ENCODE results near the gene ANO6.
A peak's percentile ranks its signal among the peaks of the same experiment; 100 is the strongest.
"Not testable (repeated sequence)": the region's sequence is repeated elsewhere in the genome, so short reads cannot be mapped to it uniquely, and the experiment has no call there.

Gene ANO6

GRCh38 chr12:45234139-45234865 is 18.4 kb downstream of the ANO6 start:
- no peak for TF ChIP-seq CTCF (IDR thresholded peaks at IDR 0.05; ENCODE audit: insufficient read depth, low read length, poor library complexity, severe bottlenecking)
- Histone ChIP-seq H3K4me3 (replicated peaks; ENCODE audit: low read depth, low read length) (peak overlapping the region; percentile 5; the same call in 1 of the 2 replicates), H3K27me3 (replicated peaks; ENCODE audit: control insufficient read depth, insufficient read depth, low read length) (no peaks in the 10 kb centered on the region), H3K36me3 (ENCODE audit: control insufficient read depth, insufficient read depth, low read length) (no peaks in the 10 kb centered on the region)
- DNase-seq (ENCODE audit: extremely low read depth, insufficient read length), result no peak

DNA sequence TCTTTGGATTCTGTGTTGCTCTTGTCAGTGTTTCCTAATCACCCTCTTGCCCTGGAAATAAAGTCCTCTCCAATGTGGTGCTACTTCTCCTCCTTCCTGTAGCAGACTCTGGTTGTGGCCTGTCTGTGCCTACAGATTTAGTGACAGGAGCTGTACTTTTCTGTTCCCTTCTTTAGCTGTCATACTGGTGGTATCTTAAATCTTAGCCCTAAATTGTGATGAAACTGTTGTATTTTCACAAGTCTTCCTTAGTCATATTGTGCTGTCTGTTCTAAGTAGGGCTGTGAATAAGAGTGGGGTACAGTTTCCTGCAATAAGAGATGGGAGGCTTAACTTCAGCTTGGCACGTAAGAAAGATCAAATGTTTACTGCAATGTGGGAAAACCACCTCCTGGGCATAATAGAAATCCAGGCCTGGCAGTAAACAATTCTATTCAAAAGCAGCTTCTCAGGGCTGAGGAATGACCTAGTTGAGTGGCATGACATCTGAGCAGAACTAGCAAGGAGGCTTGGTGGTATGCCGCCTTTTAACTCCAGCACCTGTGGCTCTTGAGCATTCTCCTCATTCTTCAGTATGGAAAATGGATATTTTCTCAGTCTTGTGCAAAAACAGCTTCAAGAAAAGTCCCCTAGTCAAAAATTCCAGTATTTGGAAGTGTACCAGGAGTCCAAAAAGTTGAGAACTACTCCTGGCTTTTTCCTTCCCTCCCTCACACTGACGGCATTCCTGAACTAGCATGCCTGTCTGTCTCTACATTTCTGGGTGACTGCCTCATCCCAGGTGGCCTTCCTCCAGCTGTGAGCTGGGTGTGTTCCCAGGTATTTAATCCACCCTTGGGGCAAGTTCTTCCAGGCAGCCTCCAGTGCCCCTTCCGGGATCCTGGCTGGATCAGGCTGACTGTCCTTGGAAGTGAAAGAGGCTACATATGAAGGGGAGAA is 19.5 kb downstream of the ANO6 start:
- H3K4me3 ChIP-seq (replicated peaks; ENCODE audit: low read depth, low read length), result no peak overlapping the region
- DNase-seq (ENCODE audit: extremely low read depth, insufficient read length), result no peak
- no peaks in the 10 kb centered on the region for H3K27me3 ChIP-seq (replicated peaks; ENCODE audit: control insufficient read depth, insufficient read depth, low read length)
- TF ChIP-seq CTCF (IDR thresholded peaks at IDR 0.05; ENCODE audit: insufficient read depth, low read length, poor library complexity, severe bottlenecking), result no peak
- no peaks in the 10 kb centered on the region for H3K36me3 ChIP-seq (ENCODE audit: control insufficient read depth, insufficient read depth, low read length)

- not testable (repeated sequence) for DNase-seq (ENCODE audit: extremely low read depth, insufficient read length); H3K27me3 ChIP-seq (replicated peaks; ENCODE audit: control insufficient read depth, insufficient read depth, low read length); H3K36me3 ChIP-seq (ENCODE audit: control insufficient read depth, insufficient read depth, low read length); H3K4me3 ChIP-seq (replicated peaks; ENCODE audit: low read depth, low read length)
These were observed 20.5 kb downstream of the ANO6 start for GRCh38 chr12:45236383-45236782.

- Histone ChIP-seq H3K36me3 (ENCODE audit: control insufficient read depth, insufficient read depth, low read length) (no peaks in the 10 kb centered on the region; the same call in 1 of the 2 replicates), H3K27me3 (replicated peaks; ENCODE audit: control insufficient read depth, insufficient read depth, low read length) (no peaks in the 10 kb centered on the region), H3K4me3 (replicated peaks; ENCODE audit: low read depth, low read length) (no peak overlapping the region)
- no peak for DNase-seq (ENCODE audit: extremely low read depth, insufficient read length)
- no peak for TF ChIP-seq CTCF (IDR thresholded peaks at IDR 0.05; ENCODE audit: insufficient read depth, low read length, poor library complexity, severe bottlenecking)
These were observed 26.3 kb downstream of the ANO6 start for GRCh38 chr12:45242180-45242579.

DNA sequence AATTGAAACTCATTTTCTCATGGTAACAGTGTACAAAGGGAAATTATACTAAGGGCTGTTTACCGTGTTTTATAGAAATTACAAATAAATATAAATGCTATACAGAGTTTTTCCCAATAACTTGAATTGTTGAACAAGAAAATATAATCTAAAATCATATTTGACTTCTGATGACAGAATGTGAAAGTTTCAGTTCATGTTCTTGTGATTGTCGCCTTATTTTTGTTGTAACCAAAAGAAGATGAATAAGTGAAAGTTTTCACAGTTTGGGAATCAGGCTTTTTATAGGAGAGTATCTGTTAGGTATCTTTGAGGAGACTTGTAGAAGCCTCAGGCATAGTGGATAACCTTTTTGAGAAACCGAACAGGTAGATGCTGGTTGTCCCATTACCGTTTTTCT is 28.1 kb downstream of the ANO6 start:
- no peaks in the 10 kb centered on the region for H3K27me3 ChIP-seq (replicated peaks; ENCODE audit: control insufficient read depth, insufficient read depth, low read length)
- no peak for TF ChIP-seq CTCF (IDR thresholded peaks at IDR 0.05; ENCODE audit: insufficient read depth, low read length, poor library complexity, severe bottlenecking)
- DNase-seq (ENCODE audit: extremely low read depth, insufficient read length), result no peak
- H3K4me3 ChIP-seq (replicated peaks; ENCODE audit: low read depth, low read length), result peak overlapping the region; percentile 31
- no peaks in the 10 kb centered on the region; the same call in 1 of the 2 replicates for H3K36me3 ChIP-seq (ENCODE audit: control insufficient read depth, insufficient read depth, low read length)
